ENCODE data around the gene CCDC30.
"Not testable (repeated sequence)": the region's sequence is repeated elsewhere in the genome, so short reads cannot be mapped to it uniquely, and the experiment has no call there.

Gene CCDC30

DNA sequence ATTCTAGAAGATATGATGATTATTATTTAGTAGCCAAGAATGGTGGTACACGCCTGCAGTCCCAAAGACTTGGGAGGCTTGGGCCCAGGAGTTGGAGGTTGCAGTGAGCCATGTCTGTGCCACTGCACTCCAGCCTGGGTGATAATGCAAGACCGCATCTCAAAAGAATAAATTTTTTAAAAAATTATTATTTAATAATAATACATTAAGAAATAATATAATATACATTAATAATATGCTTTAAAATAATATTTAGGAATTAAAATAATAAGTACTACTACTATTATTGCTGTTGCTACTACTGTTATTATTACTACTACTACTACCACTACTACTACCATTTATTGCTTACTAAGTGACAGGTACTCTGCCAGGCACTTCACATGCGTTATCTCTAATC lies 27.2 kb downstream of the CCDC30 start:
- H3K4me3 ChIP-seq (ENCODE audit: low read depth, low read length, poor library complexity, severe bottlenecking): no peak overlapping the region
- no peaks in the 10 kb centered on the region for H3F3A ChIP-seq (ENCODE audit: insufficient read depth, low read length)
- H3K27me3 ChIP-seq (ENCODE audit: insufficient read depth, low read length): no peaks in the 10 kb centered on the region
- no peaks in the 10 kb centered on the region for H4K20me1 ChIP-seq (ENCODE audit: insufficient read depth, low read length)
- no peaks in the 10 kb centered on the region for H3K9me3 ChIP-seq (ENCODE audit: low read length)
- H3K4me1 ChIP-seq (ENCODE audit: insufficient read depth, low read length, severe bottlenecking): no peaks in the 10 kb centered on the region
- no peak overlapping the region for H3K9ac ChIP-seq (ENCODE audit: low read length)
- no peaks in the 10 kb centered on the region for H3K79me2 ChIP-seq (ENCODE audit: insufficient read depth, low read length)
- TF ChIP-seq, protein P1, sequence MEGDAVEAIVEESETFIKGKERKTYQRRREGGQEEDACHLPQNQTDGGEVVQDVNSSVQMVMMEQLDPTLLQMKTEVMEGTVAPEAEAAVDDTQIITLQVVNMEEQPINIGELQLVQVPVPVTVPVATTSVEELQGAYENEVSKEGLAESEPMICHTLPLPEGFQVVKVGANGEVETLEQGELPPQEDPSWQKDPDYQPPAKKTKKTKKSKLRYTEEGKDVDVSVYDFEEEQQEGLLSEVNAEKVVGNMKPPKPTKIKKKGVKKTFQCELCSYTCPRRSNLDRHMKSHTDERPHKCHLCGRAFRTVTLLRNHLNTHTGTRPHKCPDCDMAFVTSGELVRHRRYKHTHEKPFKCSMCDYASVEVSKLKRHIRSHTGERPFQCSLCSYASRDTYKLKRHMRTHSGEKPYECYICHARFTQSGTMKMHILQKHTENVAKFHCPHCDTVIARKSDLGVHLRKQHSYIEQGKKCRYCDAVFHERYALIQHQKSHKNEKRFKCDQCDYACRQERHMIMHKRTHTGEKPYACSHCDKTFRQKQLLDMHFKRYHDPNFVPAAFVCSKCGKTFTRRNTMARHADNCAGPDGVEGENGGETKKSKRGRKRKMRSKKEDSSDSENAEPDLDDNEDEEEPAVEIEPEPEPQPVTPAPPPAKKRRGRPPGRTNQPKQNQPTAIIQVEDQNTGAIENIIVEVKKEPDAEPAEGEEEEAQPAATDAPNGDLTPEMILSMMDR (IDR thresholded peaks at IDR 0.05; ENCODE audit: low read length): no peak
- TF ChIP-seq EZH2 (IDR thresholded peaks at IDR 0.05; ENCODE audit: borderline replicate concordance, low read length): no peak
- no peak overlapping the region for H3K4me2 ChIP-seq (ENCODE audit: low read length)
- no peaks in the 10 kb centered on the region for H3K36me3 ChIP-seq (ENCODE audit: insufficient read depth, low read length)
- no peak overlapping the region for H3K27ac ChIP-seq (ENCODE audit: low read depth, low read length, poor library complexity, severe bottlenecking)
- H3K9me2 ChIP-seq (ENCODE audit: low read depth, low read length): no peaks in the 10 kb centered on the region
- H2AFZ ChIP-seq (ENCODE audit: low read length): no peak overlapping the region

DNA sequence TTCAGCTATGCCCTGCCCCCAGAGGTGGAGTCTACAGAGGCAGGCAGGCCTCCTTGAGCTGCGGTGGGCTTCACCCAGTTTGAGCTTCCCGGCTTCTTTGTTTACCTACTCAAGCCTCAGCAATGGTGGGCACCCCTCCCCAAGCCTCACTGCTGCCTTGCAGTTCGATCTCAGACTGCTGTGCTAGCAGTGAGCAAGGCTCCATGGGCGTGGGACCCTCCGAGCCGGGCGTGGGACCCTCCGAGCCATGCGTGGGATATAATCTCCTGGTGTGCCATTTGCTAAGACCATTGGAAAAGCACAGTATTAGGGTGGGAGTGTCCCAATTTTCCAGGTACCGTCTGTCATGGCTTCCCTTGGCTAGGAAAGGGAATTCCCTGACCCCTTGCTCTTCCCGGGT lies 38.9 kb downstream of the CCDC30 start:
- H3K36me3 ChIP-seq (ENCODE audit: insufficient read depth, low read length); H2AFZ ChIP-seq (ENCODE audit: low read length); H3K9ac ChIP-seq (ENCODE audit: low read length); H3K4me3 ChIP-seq (ENCODE audit: low read depth, low read length, poor library complexity, severe bottlenecking); H4K20me1 ChIP-seq (ENCODE audit: insufficient read depth, low read length); H3K4me2 ChIP-seq (ENCODE audit: low read length); H3K79me2 ChIP-seq (ENCODE audit: insufficient read depth, low read length); H3K27me3 ChIP-seq (ENCODE audit: insufficient read depth, low read length); H3F3A ChIP-seq (ENCODE audit: insufficient read depth, low read length); H3K27ac ChIP-seq (ENCODE audit: low read depth, low read length, poor library complexity, severe bottlenecking); H3K9me2 ChIP-seq (ENCODE audit: low read depth, low read length); H3K4me1 ChIP-seq (ENCODE audit: insufficient read depth, low read length, severe bottlenecking): not testable (repeated sequence)
- H3K9me3 ChIP-seq (ENCODE audit: low read length): peaks cover 13% of the 10 kb centered on the region

- Histone ChIP-seq H3K4me1 (ENCODE audit: insufficient read depth, low read length, severe bottlenecking) (no peaks in the 10 kb centered on the region), H3K4me2 (ENCODE audit: low read length) (no peak overlapping the region), H3K36me3 (ENCODE audit: insufficient read depth, low read length) (no peaks in the 10 kb centered on the region), H3K27ac (ENCODE audit: low read depth, low read length, poor library complexity, severe bottlenecking) (no peak overlapping the region), H3K79me2 (ENCODE audit: insufficient read depth, low read length) (no peaks in the 10 kb centered on the region), H3F3A (ENCODE audit: insufficient read depth, low read length) (no peaks in the 10 kb centered on the region), H3K9ac (ENCODE audit: low read length) (no peak overlapping the region), H3K9me2 (ENCODE audit: low read depth, low read length) (no peaks in the 10 kb centered on the region), H3K4me3 (ENCODE audit: low read depth, low read length, poor library complexity, severe bottlenecking) (no peak overlapping the region), H4K20me1 (ENCODE audit: insufficient read depth, low read length) (no peaks in the 10 kb centered on the region), H3K9me3 (ENCODE audit: low read length) (peaks cover 13% of the 10 kb centered on the region), H3K27me3 (ENCODE audit: insufficient read depth, low read length) (no peaks in the 10 kb centered on the region), H2AFZ (ENCODE audit: low read length) (no peak overlapping the region)
- TF ChIP-seq, protein P1 (IDR thresholded peaks at IDR 0.05; ENCODE audit: low read length): no peak
- TF ChIP-seq EZH2 (IDR thresholded peaks at IDR 0.05; ENCODE audit: borderline replicate concordance, low read length): no peak
These were observed 41.5 kb downstream of the CCDC30 start for GRCh38 chr1:42504535-42505128.

DNA sequence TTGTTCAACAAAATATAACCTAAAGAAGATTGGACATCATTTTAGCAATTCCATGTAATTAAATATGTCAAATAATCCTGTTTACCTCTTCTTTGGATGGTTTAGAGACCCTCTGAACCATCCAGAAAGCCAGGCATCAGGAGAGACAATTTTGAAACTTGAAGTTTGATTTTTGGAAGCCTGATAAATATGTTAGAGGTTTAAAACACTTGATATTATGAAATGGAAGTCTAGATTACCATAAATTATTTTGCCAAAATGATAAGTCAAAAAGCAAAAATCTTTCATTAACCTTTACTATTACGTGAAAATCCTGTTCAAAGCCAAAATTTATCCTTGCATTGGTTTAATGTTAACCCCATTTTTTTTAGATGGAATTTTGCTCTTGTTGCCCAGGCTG lies 43.5 kb downstream of the CCDC30 start:
- Histone ChIP-seq H2AFZ (ENCODE audit: low read length) (no peak overlapping the region), H3K9me3 (ENCODE audit: low read length) (peaks cover 21% of the 10 kb centered on the region), H3K4me1 (ENCODE audit: insufficient read depth, low read length, severe bottlenecking) (no peaks in the 10 kb centered on the region), H4K20me1 (ENCODE audit: insufficient read depth, low read length) (no peaks in the 10 kb centered on the region), H3K79me2 (ENCODE audit: insufficient read depth, low read length) (no peaks in the 10 kb centered on the region), H3K9me2 (ENCODE audit: low read depth, low read length) (no peaks in the 10 kb centered on the region), H3K27ac (ENCODE audit: low read depth, low read length, poor library complexity, severe bottlenecking) (no peak overlapping the region), H3K4me2 (ENCODE audit: low read length) (no peak overlapping the region), H3K27me3 (ENCODE audit: insufficient read depth, low read length) (no peaks in the 10 kb centered on the region), H3K36me3 (ENCODE audit: insufficient read depth, low read length) (no peaks in the 10 kb centered on the region), H3K4me3 (ENCODE audit: low read depth, low read length, poor library complexity, severe bottlenecking) (no peak overlapping the region), H3K9ac (ENCODE audit: low read length) (no peak overlapping the region), H3F3A (ENCODE audit: insufficient read depth, low read length) (no peaks in the 10 kb centered on the region)
- TF ChIP-seq, protein P1 (IDR thresholded peaks at IDR 0.05; ENCODE audit: low read length): no peak
- TF ChIP-seq EZH2 (IDR thresholded peaks at IDR 0.05; ENCODE audit: borderline replicate concordance, low read length): no peak

Data from OCI-LY1 (cell line).